NCI-H128 (cell line): ENCODE measurements around the gene TAF1B.

Source experiments
- DNase-seq: peaks from one replicate; lab custom pipeline; 2025; ENCODE audit not compliant: unreplicated experiment; lab: John Stamatoyannopoulos, UW

TAF1B gene

DNA sequence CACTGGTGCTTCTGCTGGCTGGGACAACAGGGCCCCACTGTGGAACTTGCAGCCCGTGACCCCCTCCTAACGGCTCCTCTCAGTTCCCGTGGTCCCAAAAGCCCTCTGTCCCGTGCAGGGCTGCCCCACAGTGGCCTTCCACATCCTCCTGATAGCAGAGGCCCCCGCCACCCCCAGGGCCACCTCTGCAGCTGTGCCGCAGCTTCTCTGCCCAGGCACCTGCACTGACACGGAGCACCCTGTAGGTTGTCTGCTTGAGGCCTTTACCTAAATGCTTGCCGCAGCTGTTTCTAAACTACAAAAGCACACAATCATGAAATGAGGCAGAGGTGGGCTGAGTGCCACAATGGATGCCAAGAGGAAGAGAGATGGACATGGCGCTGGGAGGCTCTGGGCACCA lies 94.7 kb downstream of the TAF1B start:
- DNase-seq = no peak

DNA sequence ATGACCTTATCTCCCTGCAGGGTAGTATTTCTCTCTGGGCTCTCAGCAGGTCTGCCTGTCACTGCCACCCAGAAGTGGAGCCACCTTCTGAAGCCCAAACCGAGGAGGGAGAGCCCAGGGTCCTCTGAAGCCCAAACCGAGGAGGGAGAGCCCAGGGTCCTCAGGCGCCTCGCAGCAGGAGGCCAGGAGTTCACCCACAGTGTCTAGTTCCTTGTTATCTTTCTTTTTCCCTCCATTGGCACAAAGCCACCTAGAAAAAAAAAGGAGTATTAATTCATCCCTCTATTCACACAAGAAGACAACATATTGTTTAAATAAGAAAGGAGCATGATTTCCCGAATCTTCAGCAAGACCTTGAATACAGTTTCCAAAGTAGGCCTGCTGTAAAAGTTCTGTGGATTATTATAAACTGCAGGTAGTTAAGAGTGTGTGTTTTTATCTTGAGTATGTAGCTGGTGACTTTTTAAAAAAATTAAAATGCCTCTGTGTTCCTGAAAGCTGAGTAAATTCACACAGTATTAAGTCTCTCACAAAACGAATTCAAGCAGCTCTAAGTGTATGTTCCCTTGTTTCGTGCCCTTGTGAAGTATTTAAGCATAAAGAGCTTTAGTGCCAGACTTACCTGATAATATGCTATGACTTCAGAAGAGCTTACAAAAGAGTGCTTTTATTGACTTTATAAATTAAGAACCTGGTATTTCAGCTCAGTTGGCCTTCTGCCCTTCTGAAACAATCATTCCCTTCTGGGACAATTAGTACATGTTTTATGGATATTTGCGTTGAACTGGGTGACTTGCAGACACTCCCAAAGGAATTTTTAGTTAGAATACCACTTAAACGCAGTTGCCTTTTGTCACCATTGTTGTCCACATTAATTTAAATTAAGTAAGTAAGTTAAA lies 96.6 kb downstream of the TAF1B start:
- DNase-seq = no peak

DNA sequence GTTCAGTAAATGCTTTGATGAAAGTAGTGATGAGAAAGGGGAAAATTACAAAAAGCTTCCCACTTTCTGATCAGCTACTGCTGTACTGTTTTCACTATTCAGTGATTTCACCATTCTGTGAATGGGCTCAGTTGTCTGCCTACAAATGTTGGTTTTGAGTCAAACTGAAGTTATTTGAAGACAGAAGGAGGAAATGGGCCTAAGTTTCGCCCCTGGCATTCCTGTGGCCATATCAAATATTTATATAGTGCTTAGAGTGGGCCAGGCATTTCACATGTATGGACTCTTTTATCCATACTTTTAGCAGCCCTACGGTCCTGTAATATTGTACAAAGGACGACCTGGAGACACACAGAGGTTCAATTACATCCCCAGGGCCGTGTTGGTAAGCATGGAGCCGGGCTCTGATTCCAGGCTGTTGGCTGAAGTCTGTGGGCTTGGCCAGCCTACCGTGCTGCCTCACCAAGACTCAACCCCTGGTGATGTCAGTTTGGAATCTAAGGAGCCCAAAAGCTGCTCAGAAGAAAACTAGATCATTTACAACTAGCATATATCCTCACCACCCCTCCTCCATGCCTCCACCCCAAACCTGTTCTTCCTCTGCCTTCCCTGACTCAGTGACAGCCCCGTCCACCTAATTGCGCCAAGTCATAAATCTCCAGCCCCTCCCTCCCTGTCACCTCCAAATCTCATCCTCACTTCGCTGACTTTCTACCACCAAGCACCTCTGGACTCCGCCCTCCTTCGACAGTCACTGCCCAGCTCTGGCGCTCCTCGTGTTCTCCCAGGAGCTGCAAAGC lies 98.1 kb downstream of the TAF1B start:
- no peak for DNase-seq

DNA sequence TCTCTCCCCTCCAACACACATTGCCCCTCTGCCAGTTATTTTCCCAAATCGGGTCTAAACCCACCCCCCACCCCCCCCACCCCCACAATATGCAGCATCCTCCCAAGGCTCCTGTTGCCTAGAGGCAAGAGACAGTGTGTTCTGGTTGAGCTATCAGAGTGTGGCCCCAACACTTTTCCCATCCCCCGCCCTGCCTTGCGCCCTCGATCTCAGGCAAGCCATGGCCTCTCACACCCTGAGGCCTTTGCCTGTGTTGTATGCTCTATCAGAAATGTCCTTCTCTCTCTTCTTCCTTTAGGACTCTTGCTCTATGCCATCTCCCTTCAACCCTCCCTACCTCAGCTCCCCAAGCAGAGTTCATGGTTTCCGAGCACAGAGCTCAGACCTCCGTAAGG lies 98.7 kb downstream of the TAF1B start:
- no peak for DNase-seq

DNA sequence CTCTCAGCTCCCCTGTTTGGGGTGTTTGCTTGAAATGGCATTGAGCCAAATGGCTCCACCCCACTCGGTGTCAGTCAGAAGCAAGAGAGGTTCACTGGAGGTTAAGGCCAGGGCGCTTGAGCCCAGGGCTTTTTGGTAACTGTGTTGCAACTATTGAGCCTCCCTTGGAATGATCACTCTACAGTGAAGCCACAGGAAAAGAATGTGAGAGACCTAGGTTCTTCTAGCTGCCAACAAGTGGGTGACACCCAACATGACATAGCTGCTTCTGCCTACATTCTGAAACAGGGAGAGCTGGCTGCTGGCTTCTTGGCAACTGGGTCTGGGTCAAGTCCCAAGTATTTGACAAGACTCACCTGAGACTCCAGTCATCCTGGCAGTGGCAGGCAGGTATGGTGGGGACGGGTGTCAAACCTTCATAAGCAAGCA lies 101.1 kb downstream of the TAF1B start:
- DNase-seq = no peak

DNA sequence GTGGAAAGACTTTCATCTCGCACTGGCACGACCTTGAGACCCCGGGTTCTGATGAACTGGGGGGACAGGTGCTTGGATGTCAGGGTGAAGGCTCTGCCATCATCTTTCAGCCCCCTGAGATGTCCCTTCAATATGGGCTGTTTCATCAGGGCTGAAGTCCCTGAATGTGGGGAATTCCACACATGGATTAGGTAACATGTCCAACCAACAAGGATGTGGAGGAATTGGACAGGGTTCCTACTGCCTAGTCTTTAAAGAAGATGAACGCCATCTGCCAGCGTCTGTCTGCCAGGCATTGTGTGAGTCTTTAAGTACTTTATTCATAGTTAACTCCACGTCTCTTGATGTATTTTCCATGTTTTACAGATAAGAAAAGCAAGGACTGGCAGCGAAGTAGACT lies 102.3 kb downstream of the TAF1B start:
- DNase-seq = no peak

DNA sequence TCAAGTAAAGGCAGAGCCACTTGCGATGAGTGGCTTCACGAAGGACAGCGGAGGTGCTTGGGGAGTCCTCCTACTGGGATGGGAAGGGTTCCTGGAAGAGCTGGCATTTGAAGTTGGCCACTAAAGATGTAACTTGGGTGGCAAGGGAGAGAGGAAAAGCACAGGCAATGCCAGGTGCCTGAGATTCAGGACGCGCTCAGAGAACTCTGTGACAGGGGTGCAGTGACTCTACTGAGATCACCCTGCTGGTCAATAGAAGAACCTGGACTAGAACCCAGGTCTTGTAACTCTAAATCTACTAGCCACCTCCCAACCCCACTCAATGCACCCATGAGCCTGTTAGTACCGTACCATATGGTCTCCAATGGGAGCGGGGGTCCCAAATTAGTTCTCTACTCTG lies 102.8 kb downstream of the TAF1B start:
- DNase-seq = no peak

DNA sequence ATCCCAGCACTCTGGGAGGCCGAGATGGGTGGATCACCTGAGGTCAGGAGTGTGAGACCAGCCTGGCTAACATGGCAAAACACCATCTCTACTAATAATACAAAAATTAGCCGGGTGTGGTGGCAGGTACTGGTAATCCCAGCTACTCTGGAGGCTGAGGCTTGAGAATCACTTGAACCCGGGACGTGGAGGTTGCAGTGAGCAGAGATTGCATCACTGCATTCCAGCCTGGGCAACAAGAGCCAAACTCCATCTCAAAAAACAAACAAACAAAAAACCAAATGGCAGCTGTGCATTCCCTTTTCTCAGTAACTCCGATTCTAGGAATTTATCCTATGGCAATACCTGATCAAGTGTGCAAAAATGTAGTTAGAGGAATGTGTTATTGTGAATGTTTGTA lies 103.5 kb downstream of the TAF1B start:
- no peak for DNase-seq

DNA sequence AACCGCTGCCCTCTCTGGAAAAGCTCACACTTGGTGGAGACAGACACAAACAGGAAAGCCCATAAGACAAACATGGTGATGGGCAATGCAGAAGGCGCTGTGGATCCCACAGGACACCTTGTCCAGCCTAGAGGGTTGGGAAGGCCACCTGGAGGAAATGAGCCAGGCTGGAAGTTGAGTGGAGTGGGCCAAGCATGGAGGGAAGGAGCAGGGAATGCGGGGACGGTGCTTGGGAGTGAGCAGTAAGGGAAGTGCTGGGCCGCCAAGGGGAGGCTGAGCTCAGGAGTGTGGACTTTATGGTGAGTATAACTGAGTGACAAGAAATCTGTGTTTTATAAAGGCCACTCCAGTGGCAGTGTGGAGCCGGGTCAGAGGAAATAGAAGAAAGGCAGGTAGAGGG lies 105.4 kb downstream of the TAF1B start:
- DNase-seq = no peak

DNA sequence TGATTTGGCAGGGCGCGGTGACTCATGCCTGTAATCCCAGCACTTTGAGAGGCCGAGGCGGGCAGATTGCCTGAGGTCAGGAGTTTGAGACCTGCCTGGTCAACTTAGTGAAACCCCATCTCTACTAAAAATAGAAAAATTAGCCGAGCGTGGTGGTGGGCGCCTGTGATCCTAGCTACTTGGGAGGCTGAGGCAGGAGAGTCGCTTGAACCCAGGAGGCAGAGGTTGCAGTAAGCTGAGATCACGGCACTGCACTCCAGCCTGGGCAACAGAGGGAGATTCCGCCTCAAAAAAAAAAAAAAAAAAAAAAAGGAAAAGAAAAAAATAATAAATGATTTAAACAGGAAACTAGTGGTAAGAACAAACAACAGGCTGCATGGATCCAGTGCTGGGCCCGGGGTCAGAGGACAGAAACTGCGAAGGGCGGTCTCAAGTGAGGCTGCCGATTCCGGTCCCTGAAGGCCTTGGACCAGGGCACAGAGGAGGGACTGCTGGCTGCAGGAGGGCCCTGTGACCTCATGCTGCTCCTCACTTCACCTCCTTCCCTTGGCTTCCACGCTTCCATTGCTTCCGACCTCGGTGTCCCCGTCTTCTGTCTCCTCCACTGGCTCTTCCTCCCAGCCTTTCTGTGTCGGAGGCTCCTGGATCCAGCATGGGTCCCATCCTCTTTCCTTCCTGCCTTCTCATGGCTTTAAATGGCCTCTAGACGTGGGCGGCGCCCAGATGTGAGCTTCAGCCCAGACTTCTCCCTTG lies 106.1 kb downstream of the TAF1B start:
- no peak for DNase-seq

DNA sequence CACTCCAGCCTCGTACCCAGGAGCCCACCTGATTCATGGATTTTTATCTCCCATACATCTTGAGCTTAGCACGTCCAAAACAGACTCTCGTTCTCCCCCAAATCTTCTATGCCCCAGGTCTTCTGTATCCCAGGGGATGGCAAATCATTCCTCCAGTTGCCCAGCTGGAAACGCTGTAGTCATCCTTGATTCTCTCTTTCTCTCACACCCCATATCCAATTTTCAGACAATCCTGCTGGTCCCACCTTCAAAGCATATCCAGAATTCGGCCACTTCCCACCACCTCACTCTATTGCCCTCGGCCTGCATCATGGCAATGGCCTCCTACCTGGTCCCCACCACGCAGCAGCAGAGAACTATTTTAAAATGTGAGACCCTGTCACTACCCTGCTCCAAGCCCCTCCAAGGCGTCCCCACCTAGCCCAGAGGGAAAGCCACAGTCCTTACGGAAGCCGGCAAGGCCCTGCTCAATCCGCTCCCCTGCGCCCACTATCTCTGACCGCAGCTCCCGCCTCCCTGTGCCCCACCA lies 106.8 kb downstream of the TAF1B start:
- no peak for DNase-seq

DNA sequence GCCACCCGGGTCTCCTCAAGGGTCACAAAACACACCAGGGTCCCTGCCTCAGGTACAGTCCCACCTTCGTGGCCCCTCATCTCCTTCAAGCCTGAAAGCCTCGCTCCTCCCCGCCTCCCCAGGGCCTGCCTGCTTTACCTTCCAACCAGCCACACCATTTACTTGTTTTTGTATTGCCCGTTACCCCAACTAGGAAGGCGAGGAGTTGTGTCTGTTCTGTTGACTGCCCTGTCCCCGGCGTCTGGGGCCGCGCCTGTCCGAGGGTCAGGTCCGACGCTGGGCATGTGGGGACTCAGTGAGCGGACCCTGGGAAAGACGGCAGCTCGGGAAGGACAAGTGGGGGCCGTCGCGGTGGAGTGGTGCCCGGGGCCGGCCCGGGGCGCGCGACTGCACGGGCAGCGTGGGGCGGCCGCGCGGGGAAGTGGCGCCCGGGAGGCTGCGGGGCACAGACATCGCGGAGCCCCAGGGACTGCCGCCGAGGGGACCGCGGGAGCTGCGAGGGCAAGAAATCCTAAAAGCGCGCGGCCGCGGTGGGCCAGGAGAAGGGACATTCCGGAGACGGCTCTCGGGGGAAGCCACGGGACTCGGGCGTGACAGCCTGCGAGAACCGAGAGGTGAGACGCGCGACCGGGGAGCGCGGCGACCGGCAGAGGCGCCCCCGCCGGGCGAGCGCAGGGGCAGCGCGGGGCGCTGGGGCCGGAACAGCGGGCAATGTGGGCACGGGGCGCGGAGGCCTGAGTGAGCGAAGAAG lies 107.4 kb downstream of the TAF1B start:
- DNase-seq = no peak

DNA sequence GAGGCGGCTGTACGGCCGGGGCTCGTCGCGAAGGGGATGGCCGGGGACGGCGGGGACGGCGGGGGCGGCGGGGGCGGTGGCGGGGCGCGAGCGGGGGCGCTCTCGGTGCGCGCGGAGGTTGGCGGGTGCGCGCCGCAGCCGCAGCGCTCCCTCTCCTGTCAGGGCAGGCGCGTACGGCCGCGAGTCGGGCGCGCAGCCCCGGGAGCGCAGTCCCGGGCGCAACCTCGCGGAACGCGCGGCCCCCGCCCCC lies 107.9 kb downstream of the TAF1B start:
- DNase-seq = no peak

DNA sequence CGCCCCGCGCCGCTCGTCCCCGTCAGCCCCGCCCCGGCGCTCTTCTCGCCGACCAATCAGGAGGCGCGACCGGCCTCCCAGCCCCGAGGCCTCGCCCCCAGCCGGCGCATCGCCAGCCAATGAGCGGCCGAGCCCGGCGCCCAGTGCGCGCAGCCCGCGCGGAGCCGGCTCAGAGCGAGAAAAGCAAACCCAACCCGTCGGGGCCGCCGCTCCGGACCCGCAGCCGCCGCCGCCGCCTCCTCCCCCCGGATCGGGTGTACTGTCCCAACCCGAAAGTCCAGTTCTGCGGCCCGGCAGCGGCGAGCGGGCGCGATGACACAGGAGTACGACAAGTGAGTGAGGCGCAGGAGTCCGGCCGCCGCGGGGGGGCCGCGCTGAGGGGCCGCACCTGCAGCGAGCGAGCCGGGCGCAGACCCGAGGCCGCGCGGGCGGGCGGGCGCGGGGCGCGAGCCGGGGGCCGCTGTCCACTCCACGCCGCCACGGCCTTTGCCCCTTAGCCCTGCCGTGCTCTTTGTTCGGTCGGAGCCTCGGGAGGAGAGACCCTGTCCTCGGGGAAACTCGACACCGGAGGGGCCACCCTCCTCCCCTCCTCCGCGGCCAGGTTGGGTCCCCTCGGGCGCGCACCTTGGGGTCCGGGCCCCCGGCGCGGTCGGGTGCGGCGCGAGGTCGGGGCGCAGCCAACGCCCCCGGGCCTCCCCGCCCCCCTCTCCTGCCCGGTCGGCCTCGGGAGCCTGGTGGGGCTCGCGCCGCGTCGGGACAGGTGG lies 108.4 kb downstream of the TAF1B start, which contains the start of gene GRHL1:
Gene GRHL1 (plus strand): TSS at position 172 of the 764 bp plus-strand sequence. CDS start 141 bp downstream, at position 313.
- peak; percentile 84 for DNase-seq

DNA sequence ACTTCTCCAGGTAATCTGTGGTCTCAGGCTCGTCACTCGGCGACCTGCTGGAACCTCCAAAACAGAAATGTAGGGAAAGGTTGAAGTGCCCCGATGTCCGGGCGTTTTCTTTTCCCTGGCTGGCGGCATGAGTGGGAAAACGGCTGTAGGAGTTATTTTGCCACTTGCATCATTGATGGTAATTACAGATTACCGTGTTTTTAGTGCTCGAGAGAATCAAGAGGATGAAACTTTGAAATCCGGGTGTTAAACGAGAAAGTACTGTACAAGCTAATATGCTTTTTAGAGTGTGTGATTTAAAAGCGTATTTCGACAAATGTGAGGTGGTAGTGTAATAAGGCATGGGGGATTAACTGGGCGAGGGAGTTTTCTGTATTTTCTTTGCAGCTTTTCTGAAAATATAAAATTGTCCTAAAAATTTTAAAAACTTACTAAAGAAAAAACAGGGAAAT lies 109.0 kb downstream of the TAF1B start:
- no peak for DNase-seq

DNA sequence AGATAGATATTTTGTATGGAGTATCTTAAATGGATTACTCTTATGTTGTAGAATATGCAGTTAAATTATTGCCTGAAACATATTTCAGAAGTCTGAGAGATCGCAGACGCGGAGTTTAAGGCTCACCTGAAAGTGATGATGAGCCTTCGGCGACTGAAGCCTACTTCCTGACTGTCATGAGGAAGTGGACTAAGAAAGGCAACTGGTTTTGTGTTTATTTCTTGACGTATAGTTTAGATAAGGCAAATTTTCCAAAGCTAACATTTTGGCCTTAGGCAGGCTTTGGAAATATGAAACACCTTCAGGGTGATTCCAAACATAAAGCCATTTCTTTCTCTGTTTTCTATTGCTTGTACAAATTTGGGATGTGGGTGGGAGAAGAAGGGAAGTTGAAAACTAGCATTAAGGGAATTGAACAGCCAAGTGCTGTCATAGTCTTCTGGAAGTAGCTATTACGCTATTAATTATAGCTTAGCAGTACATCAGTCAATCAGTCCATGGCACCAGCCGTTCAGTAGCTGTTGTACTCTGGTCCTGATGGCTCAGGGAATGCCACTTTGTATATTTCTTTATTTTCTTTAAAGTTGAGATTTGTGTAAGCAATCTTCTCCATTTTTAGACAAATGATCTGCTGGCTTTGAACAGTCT lies 109.7 kb downstream of the TAF1B start:
- no peak for DNase-seq

DNA sequence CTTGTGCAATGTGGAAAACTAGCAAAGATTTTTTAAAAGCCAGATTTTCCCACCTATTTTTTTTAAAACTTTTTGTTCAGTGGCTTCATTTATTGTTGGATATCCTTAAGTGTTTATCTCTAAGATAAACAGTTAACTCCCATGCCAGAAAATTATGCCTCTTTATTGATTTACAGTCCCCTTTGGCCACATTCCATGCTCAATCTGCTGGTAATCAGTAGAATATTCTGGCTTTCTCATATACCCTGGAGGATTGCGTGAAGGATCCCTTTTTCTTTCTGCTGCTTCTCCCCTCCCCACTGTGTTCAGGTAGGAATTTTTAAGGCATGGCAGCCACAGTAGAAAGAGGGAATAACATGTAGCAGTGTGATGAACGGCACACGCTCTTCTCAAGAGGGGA lies 110.9 kb downstream of the TAF1B start:
- DNase-seq = no peak

DNA sequence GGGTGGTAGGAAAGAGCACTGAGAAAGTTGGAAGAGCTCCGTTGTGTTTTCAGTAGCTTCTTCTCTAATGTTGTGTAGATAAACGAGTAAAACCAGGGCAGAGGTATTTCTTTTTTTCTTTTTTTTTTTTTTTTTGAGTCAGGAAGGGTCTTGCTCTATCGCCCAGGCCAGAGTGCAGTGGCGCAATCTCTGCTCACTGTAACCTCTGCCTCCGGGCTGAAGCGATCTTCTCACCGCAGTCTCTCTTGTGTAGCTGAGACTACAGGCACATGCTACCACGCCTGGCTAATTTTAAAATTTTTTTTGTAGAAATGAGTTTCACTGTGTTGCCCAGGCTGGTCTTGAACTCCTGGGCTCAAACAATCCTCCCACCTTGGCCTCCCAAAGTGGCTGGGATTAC lies 114.8 kb downstream of the TAF1B start:
- no peak for DNase-seq

DNA sequence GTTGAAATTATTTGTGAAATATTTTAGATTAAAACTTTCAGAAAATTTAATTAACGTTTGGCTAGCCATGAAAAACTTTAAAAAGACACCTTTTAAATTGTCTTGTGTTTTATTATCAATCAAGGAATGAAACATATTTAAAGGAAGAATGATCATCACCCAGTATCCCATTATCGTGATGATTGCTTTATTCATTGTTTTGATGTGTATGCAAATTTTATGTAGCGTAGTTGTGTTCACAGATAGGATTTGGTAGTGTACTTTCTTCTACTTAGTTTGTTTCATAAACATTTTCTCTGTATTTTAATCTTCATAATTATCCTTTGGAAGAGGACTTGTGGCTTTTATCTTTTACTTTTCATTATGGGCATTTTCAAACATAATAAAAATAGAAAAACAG lies 116.0 kb downstream of the TAF1B start:
- DNase-seq = no peak
